Keratinocyte (primary cell): ENCODE results near the gene SRSF1. TPM values are rescaled to one million over a fixed set of nuclear protein-coding genes. Genes with fewer than 3 reads are reported as not detected.

Experiments used
- DNase-seq: peaks from one replicate; pipeline ENCODE4 v3.0.0-alpha.2; 2011; ENCODE audit warnings: low read depth, missing footprints, low spot score
- FAIRE-seq: peaks from 2 replicates; lab custom pipeline; 2011; peaks lifted over from hg19 to GRCh38; lab: Jason Lieb, UNC
- H2AFZ ChIP-seq: 2 replicates; pipeline ENCODE4 v1.6.0; 2012; ENCODE audit warnings: low read length, control low read depth, inconsistent platforms; ENCODE audit not compliant: control insufficient read depth
- H3K27ac ChIP-seq: 2 replicates; pipeline ENCODE4 v1.5.1; 2011; ENCODE audit warnings: low read length; ENCODE audit not compliant: control insufficient read depth, insufficient read depth
- H3K27me3 ChIP-seq: 3 replicates; pipeline ENCODE4 v1.6.0; 2011; ENCODE audit warnings: low read length; ENCODE audit not compliant: control insufficient read depth, insufficient read depth; ENCODE audit errors: extremely low read depth
- H3K36me3 ChIP-seq, 2 experiments: 2 replicates in 1 of 2; 3 replicates in 1 of 2; pipeline ENCODE4 v1.5.1; 2011; ENCODE audit warnings: low read length in 2 of 2, mild to moderate bottlenecking in 1 of 2; ENCODE audit not compliant: control insufficient read depth in 2 of 2, insufficient read depth in 2 of 2; ENCODE audit errors: extremely low read depth in 1 of 2
- H3K4me1 ChIP-seq: 3 replicates; pipeline ENCODE4 v1.5.1; 2011; ENCODE audit warnings: low read length; ENCODE audit not compliant: control insufficient read depth, insufficient read depth; ENCODE audit errors: extremely low read depth
- H3K4me2 ChIP-seq: 3 replicates; pipeline ENCODE4 v1.6.0; 2011; ENCODE audit warnings: low read depth, low read length; ENCODE audit not compliant: control insufficient read depth, insufficient read depth; ENCODE audit errors: extremely low read depth
- H3K4me3 ChIP-seq, 3 experiments: fragments of 200-600 bp in 1 of 3; sonication (generic) in 1 of 3; 2 replicates in 2 of 3; 3 replicates in 1 of 3; pipeline ENCODE4 v1.5.1; 2011 to 2016; ENCODE audit warnings: low read length in 3 of 3, mild to moderate bottlenecking in 3 of 3, control low read depth in 2 of 3, inconsistent platforms in 1 of 3, low read depth in 1 of 3, mixed read lengths in 1 of 3, mixed run types in 1 of 3, moderate library complexity in 1 of 3; ENCODE audit not compliant: control insufficient read depth in 2 of 3, insufficient read depth in 2 of 3; ENCODE audit errors: extremely low read depth in 1 of 3
- H3K79me2 ChIP-seq: 2 replicates; pipeline ENCODE4 v1.6.0; 2012; ENCODE audit warnings: low read length; ENCODE audit not compliant: control insufficient read depth, insufficient read depth
- H3K9ac ChIP-seq: 3 replicates; pipeline ENCODE4 v1.6.0; 2011; ENCODE audit warnings: low read length; ENCODE audit not compliant: control insufficient read depth, insufficient read depth; ENCODE audit errors: extremely low read depth
- H3K9me1 ChIP-seq: 3 replicates; pipeline ENCODE4 v1.6.0; 2011; ENCODE audit warnings: low read length; ENCODE audit not compliant: control insufficient read depth, insufficient read depth; ENCODE audit errors: extremely low read depth
- H3K9me3 ChIP-seq: 2 replicates; pipeline ENCODE4 v1.5.1; 2012; ENCODE audit warnings: low read depth, low read length; ENCODE audit not compliant: control insufficient read depth
- H4K20me1 ChIP-seq: 3 replicates; pipeline ENCODE4 v1.6.0; 2011; ENCODE audit warnings: low read length; ENCODE audit not compliant: control insufficient read depth, insufficient read depth; ENCODE audit errors: extremely low read depth
- CTCF ChIP-seq, 3 experiments: IDR thresholded peaks in 1 of 3; conservative IDR thresholded peaks in 1 of 3; optimal IDR thresholded peaks in 1 of 3; 2 replicates in 2 of 3; 3 replicates in 1 of 3; pipeline versions ENCODE3 to v1.5.1; 2011; ENCODE audit warnings: low read length in 3 of 3, mild to moderate bottlenecking in 3 of 3, moderate library complexity in 2 of 3, control low read depth in 1 of 3, inconsistent platforms in 1 of 3; ENCODE audit not compliant: insufficient read depth in 2 of 3; ENCODE audit errors: extremely low read depth in 1 of 3
- EZH2 ChIP-seq: IDR thresholded peaks from one replicate; pipeline ENCODE4 v1.6.1; 2012; ENCODE audit warnings: inconsistent platforms, mild to moderate bottlenecking, low read length, moderate library complexity
- dilution Hi-C: fragments of 300-500 bp; cut with MboI; formaldehyde crosslinking; loops from one replicate; pipeline ENCODE4 v1.7.0; 2020; ENCODE audit warnings: low sequenced_read_pairs; ENCODE audit not compliant: extremely low pct_ligation_motif_present
- polyA plus RNA-seq, 5 experiments: library from polyadenylated mRNA; depleted of rRNA in 3 of 5; stranded (reverse) in 3 of 5; stranded (forward) in 1 of 5; unstranded in 1 of 5; fragments of >200 nt; gene quantifications; 1 replicate in 1 of 5; 2 replicates in 3 of 5; 3 replicates in 1 of 5; pipeline versions ENCODE4 v1.2.1 to v1.2.3, GENCODE V29; 2011 to 2012; ENCODE audit warnings: missing spikeins in 2 of 5, low read depth in 1 of 5, low replicate concordance in 1 of 5

The SRSF1 gene
- polyA plus RNA-seq, 1 donor (not counting 4 experiments of a cell fraction or from before 2014, with no cell fraction given), result 272 TPM

GRCh38 chr17:58043221-58044181 lies 36.5 kb upstream of the SRSF1 start:
- dilution Hi-C loops, result no loop called here
- Histone ChIP-seq H3K9ac (no peak overlapping the region), H3K9me3 (no peaks in the 10 kb centered on the region)

GRCh38 chr17:58041161-58041560 lies 34.1 kb upstream of the SRSF1 start:
- dilution Hi-C loops, result no loop called here
- H3K4me2 ChIP-seq, result no peak overlapping the region
- H3K79me2 ChIP-seq, result no peaks in the 10 kb centered on the region
- no peak overlapping the region for H3K4me3 ChIP-seq
- H3K27ac ChIP-seq, result no peak overlapping the region
- no peak overlapping the region for H3K9ac ChIP-seq
- H3K27me3 ChIP-seq, result no peaks in the 10 kb centered on the region
- peaks cover 9% of the 10 kb centered on the region for H3K4me1 ChIP-seq
- no peaks in the 10 kb centered on the region for H3K9me1 ChIP-seq
- H2AFZ ChIP-seq, result no peak overlapping the region
- no peak for FAIRE-seq
- TF ChIP-seq EZH2 (no peak), CTCF (optimal IDR thresholded peaks at IDR 0.05 in 1 of 3, IDR thresholded peaks at IDR 0.05 in 1 of 3, conservative IDR thresholded peaks at IDR 0.05 in 1 of 3; ENCODE audit: extremely low read depth in 1 of 3, insufficient read depth in 2 of 3, low read length in 3 of 3) (no peak)
- H4K20me1 ChIP-seq, result no peaks in the 10 kb centered on the region
- no peak for DNase-seq
- no peaks in the 10 kb centered on the region for H3K36me3 ChIP-seq
- H3K9me3 ChIP-seq, result no peaks in the 10 kb centered on the region

More at GRCh38 chr17:58043221-58044181, 36.5 kb upstream of the SRSF1 start:
- H3K4me1 ChIP-seq, result peaks cover 9% of the 10 kb centered on the region
- no peaks in the 10 kb centered on the region for H3K36me3 ChIP-seq
- H2AFZ ChIP-seq, result no peak overlapping the region
- no peak overlapping the region for H3K27ac ChIP-seq
- H3K9me1 ChIP-seq, result no peaks in the 10 kb centered on the region
- H3K4me3 ChIP-seq, result no peak overlapping the region
- H4K20me1 ChIP-seq, result no peaks in the 10 kb centered on the region
- H3K79me2 ChIP-seq, result no peaks in the 10 kb centered on the region
- TF ChIP-seq CTCF (optimal IDR thresholded peaks at IDR 0.05 in 1 of 3, IDR thresholded peaks at IDR 0.05 in 1 of 3, conservative IDR thresholded peaks at IDR 0.05 in 1 of 3; ENCODE audit: extremely low read depth in 1 of 3, insufficient read depth in 2 of 3, low read length in 3 of 3), result no peak
- TF ChIP-seq EZH2, result no peak
- no peak for FAIRE-seq
- no peaks in the 10 kb centered on the region for H3K27me3 ChIP-seq
- H3K4me2 ChIP-seq, result no peak overlapping the region
- DNase-seq, result no peak
